ENCODE results near the gene ZCCHC7. TPM values are rescaled to one million over a fixed set of nuclear protein-coding genes. Genes with fewer than 3 reads are reported as not detected.

The ZCCHC7 gene
- total and polyA plus RNA-seq, 10 of the 15 experiments (the other 5 are each of a cell fraction or from before 2014, with no cell fraction given), result 42.9 to 178 (median 53.3) TPM

- TF ChIP-seq ZNF592 (IDR thresholded peaks at IDR 0.05) (no peak), KDM1A (IDR thresholded peaks at IDR 0.05; ENCODE audit: borderline replicate concordance) (no peak), NFYA (IDR thresholded peaks at IDR 0.05; ENCODE audit: borderline replicate concordance, low read depth, low read length) (no peak), HCFC1 (IDR thresholded peaks at IDR 0.05; ENCODE audit: low read length) (no peak), FOS (IDR thresholded peaks at IDR 0.05; ENCODE audit: borderline replicate concordance, extremely low read depth, insufficient read length) (no peak), IKZF1 (conservative IDR thresholded peaks at IDR 0.05) (peak; percentile 89), CBX3 (IDR thresholded peaks at IDR 0.05; ENCODE audit: borderline replicate concordance, low read depth) (no peak), MTA2 (IDR thresholded peaks at IDR 0.05; ENCODE audit: low read depth) (peak; percentile 68), ZBED1 (IDR thresholded peaks at IDR 0.05; ENCODE audit: borderline replicate concordance) (peak; percentile 9; the same call in 1 of the 2 replicates), BCL11A (IDR thresholded peaks at IDR 0.05; ENCODE audit: low read depth, low read length) (peak; percentile 21; the same call in 1 of the 2 replicates), KLF5 (IDR thresholded peaks at IDR 0.05; ENCODE audit: partially characterized antibody) (no peak), SIN3A (IDR thresholded peaks at IDR 0.05; ENCODE audit: low read depth, low read length) (no peak), DPF2 (IDR thresholded peaks at IDR 0.05) (peak; percentile 68), NR2C1 (IDR thresholded peaks at IDR 0.05) (no peak), BMI1 (IDR thresholded peaks at IDR 0.05; ENCODE audit: borderline replicate concordance) (no peak), RFX5 (IDR thresholded peaks at IDR 0.05; ENCODE audit: low read depth, low read length) (no peak), POLR2A (IDR thresholded peaks at IDR 0.05; ENCODE audit: low read depth, low read length) (peak; percentile 79), GATAD2B (conservative IDR thresholded peaks at IDR 0.05; ENCODE audit: low read depth) (0 out of 2 replicates have a peak, but pooled peaks have one; percentile 57), ATF7 (IDR thresholded peaks at IDR 0.05; ENCODE audit: low read depth) (peak; percentile 31; the same call in 1 of the 2 replicates), CREB1 (IDR thresholded peaks at IDR 0.05; ENCODE audit: low read depth) (no peak), PAX5 (IDR thresholded peaks at IDR 0.05; ENCODE audit: borderline replicate concordance, low read depth, low read length) (peak; percentile 73), IRF3 (IDR thresholded peaks at IDR 0.05) (no peak), CBFB (IDR thresholded peaks at IDR 0.05; ENCODE audit: low read depth) (peak; percentile 68; the same call in 1 of the 2 replicates), E2F4 (IDR thresholded peaks at IDR 0.05; ENCODE audit: low read depth, low read length) (no peak), ZBTB11 (CRISPR knock-in tag; IDR thresholded peaks at IDR 0.05) (no peak)
These were observed 249.3 kb downstream of the ZCCHC7 start (continued) for GRCh38 chr9:37369671-37370070.

All from GM12878 (cell line).